K562 (cell line): ENCODE results near the gene FAM171A2. TPM values are rescaled to one million over a fixed set of nuclear protein-coding genes. Genes with fewer than 3 reads are reported as not detected.
A peak's percentile ranks its signal among the peaks of the same experiment; 100 is the strongest.

Experiments
- BMI1 ChIP-seq: fragments of 150-350 bp; IDR thresholded peaks from 2 replicates; pipeline ENCODE4 v1.6.1; 2014; ENCODE audit warnings: low read length
- CHD2 ChIP-seq: IDR thresholded peaks from 2 replicates; pipeline ENCODE4 v1.6.1; 2011; ENCODE audit warnings: low read depth, low read length
- L3MBTL2 ChIP-seq: fragments of 450-650 bp; IDR thresholded peaks from 2 replicates; pipeline ENCODE4 v1.6.1; 2016; ENCODE audit warnings: mild to moderate bottlenecking, moderate library complexity
- MCM7 ChIP-seq, 2 experiments: fragments of 450-650 bp; IDR thresholded peaks; 2 replicates each; pipeline ENCODE4 v1.6.1; 2016 to 2018
- MTA3 ChIP-seq: fragments of 450-650 bp; formaldehyde crosslinking; IDR thresholded peaks from 2 replicates; pipeline ENCODE4 v1.6.1; 2017; ENCODE audit warnings: mild to moderate bottlenecking, borderline replicate concordance
- OTX1 ChIP-seq: fragments of 450-650 bp; formaldehyde crosslinking; IDR thresholded peaks from 2 replicates; pipeline ENCODE4 v1.4.0; 2022; ENCODE audit warnings: mild to moderate bottlenecking
- POLR2AphosphoS2 ChIP-seq: IDR thresholded peaks from 2 replicates; pipeline ENCODE4 v1.6.1; 2012; ENCODE audit warnings: low read length, improper control_type of control experiment
- PTRF ChIP-seq: fragments of 450-650 bp; IDR thresholded peaks from 2 replicates; pipeline ENCODE4 v1.6.1; 2016; ENCODE audit warnings: mild to moderate bottlenecking, missing genetic modification characterization, missing compliant biosample characterization
- RFX5 ChIP-seq: IDR thresholded peaks from 2 replicates; pipeline ENCODE4 v1.6.1; 2011; ENCODE audit warnings: low read depth, mild to moderate bottlenecking, improper control_type of control experiment, low read length
- TEAD2 ChIP-seq: fragments of 450-650 bp; IDR thresholded peaks from 2 replicates; pipeline ENCODE4 v1.6.1; 2016; ENCODE audit warnings: missing genetic modification characterization, control low read depth, missing compliant biosample characterization
- ZNF354B ChIP-seq: fragments of 250-450 bp; sonication (Bioruptor Pico); IDR thresholded peaks from 2 replicates; pipeline ENCODE4 v1.4.0; 2020
- ZNF507 ChIP-seq: conservative IDR thresholded peaks from 2 replicates; pipeline ENCODE4 v1.6.1; 2017; ENCODE audit warnings: missing genetic modification characterization, missing compliant biosample characterization
- ZNF57 ChIP-seq: fragments of 450-650 bp; formaldehyde crosslinking; IDR thresholded peaks from 2 replicates; pipeline ENCODE4 v1.4.0; 2020; ENCODE audit warnings: mild to moderate bottlenecking, moderate library complexity
- polyA plus RNA-seq, 8 experiments: library from polyadenylated mRNA; depleted of rRNA in 4 of 8; stranded (reverse) in 5 of 8; unstranded in 3 of 8; fragments of >200 nt; fragmentation: Nextera tagmentation in 2 of 8; fragmentation: Illumina TruSeq in 1 of 8; extraction: Ambion mirVana in 2 of 8; extraction: Trizol in 1 of 8; gene quantifications; 2 replicates each; pipeline versions ENCODE4 v1.2.1 to v1.2.3, GENCODE V29; 2011 to 2014; ENCODE audit warnings: inconsistent platforms in 1 of 8, missing spikeins in 1 of 8
- total RNA-seq, 7 experiments: library from RNA; depleted of rRNA in 6 of 7; stranded (reverse); fragments of >200 nt in 6 of 7; fragmentation: Illumina TruSeq in 2 of 7; extraction: Trizol in 2 of 7; gene quantifications; 2 replicates each; pipeline versions ENCODE4 v1.2.1 to v1.2.3, GENCODE V29; 2011 to 2021; ENCODE audit warnings: low replicate concordance in 1 of 7
- TF ChIP-seq, protein P1 (sequence below), 2 experiments: fragments of 450-650 bp in 1 of 2; sonication (generic) in 1 of 2; formaldehyde crosslinking in 1 of 2; IDR thresholded peaks; 2 replicates each; pipeline versions ENCODE4 v1.7.1 to v1.9.0; 2016 to 2022; ENCODE audit warnings: inconsistent platforms in 1 of 2, mild to moderate bottlenecking in 1 of 2, missing genetic modification reagents in 1 of 2
- TF ChIP-seq, protein P2 (sequence below): fragments of 250-450 bp; sonication (Bioruptor Pico); IDR thresholded peaks from 2 replicates; pipeline ENCODE4 v1.4.0; 2020; ENCODE audit warnings: borderline replicate concordance
- TF ChIP-seq, protein P3 (sequence below): fragments of 450-650 bp; formaldehyde crosslinking; IDR thresholded peaks from 2 replicates; pipeline ENCODE4 v1.4.0; 2020; ENCODE audit warnings: mild to moderate bottlenecking
- TF ChIP-seq, protein P4 (sequence below): fragments of 450-650 bp; formaldehyde crosslinking; conservative IDR thresholded peaks from 2 replicates; pipeline ENCODE4 v1.4.0; 2022; ENCODE audit warnings: mild to moderate bottlenecking, missing genetic modification characterization

Gene FAM171A2
- total and polyA plus RNA-seq, 9 of the 15 experiments (the other 6 are each of a cell fraction or from before 2014, with no cell fraction given) = 0.10 to 10.2 (median 2.0) TPM; not detected in 1

DNA sequence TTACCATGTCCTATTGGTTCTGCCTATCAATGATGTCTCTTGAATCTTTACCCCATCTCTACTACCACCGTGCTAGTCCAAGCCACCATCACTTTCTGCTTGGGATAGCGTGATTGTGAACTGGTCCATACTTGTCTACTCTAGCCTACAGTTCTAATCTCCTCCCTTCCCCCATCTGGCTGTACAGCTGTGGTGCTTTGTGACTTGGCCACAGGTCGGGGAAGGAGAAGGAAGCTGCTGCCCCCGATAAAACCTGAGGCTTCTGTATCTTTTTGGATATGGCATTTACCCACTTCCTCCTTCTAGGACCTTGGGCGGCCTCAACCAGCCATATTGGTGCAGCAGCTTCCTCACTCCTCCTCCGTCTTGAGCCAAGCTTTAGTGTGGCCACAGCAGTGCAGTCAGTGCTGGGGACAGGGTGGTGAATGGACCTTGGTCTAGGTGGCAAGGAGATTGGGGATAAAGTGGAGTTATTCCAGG, 26.1 kb upstream of the FAM171A2 start (continued):
- TF ChIP-seq, protein P1, sequence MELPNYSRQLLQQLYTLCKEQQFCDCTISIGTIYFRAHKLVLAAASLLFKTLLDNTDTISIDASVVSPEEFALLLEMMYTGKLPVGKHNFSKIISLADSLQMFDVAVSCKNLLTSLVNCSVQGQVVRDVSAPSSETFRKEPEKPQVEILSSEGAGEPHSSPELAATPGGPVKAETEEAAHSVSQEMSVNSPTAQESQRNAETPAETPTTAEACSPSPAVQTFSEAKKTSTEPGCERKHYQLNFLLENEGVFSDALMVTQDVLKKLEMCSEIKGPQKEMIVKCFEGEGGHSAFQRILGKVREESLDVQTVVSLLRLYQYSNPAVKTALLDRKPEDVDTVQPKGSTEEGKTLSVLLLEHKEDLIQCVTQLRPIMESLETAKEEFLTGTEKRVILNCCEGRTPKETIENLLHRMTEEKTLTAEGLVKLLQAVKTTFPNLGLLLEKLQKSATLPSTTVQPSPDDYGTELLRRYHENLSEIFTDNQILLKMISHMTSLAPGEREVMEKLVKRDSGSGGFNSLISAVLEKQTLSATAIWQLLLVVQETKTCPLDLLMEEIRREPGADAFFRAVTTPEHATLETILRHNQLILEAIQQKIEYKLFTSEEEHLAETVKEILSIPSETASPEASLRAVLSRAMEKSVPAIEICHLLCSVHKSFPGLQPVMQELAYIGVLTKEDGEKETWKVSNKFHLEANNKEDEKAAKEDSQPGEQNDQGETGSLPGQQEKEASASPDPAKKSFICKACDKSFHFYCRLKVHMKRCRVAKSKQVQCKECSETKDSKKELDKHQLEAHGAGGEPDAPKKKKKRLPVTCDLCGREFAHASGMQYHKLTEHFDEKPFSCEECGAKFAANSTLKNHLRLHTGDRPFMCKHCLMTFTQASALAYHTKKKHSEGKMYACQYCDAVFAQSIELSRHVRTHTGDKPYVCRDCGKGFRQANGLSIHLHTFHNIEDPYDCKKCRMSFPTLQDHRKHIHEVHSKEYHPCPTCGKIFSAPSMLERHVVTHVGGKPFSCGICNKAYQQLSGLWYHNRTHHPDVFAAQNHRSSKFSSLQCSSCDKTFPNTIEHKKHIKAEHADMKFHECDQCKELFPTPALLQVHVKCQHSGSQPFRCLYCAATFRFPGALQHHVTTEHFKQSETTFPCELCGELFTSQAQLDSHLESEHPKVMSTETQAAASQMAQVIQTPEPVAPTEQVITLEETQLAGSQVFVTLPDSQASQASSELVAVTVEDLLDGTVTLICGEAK (IDR thresholded peaks at IDR 0.05) = 0 out of 2 replicates have a peak, but pooled peaks have one; percentile 20
- TF ChIP-seq, protein P1 (CRISPR knock-in tag; IDR thresholded peaks at IDR 0.05) = no peak
- TF ChIP-seq OTX1 (CRISPR knock-in tag) = no peak
- TF ChIP-seq POLR2AphosphoS2 = no peak
- peak; percentile 54 for TF ChIP-seq CHD2
- TF ChIP-seq BMI1 = no peak
- TF ChIP-seq L3MBTL2 = no peak; the same call in 1 of the 2 replicates
- no peak for TF ChIP-seq PTRF (tag)
- no peak for TF ChIP-seq ZNF354B (CRISPR knock-in tag)
- TF ChIP-seq MCM7 (IDR thresholded peaks at IDR 0.05) = no peak
- no peak for TF ChIP-seq RFX5
- TF ChIP-seq, protein P2, sequence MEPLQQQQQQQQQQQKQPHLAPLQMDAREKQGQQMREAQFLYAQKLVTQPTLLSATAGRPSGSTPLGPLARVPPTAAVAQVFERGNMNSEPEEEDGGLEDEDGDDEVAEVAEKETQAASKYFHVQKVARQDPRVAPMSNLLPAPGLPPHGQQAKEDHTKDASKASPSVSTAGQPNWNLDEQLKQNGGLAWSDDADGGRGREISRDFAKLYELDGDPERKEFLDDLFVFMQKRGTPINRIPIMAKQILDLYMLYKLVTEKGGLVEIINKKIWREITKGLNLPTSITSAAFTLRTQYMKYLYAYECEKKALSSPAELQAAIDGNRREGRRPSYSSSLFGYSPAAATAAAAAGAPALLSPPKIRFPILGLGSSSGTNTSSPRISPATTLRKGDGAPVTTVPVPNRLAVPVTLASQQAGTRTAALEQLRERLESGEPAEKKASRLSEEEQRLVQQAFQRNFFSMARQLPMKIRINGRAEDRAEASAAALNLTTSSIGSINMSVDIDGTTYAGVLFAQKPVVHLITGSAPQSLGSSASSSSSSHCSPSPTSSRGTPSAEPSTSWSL (CRISPR knock-in tag) = no peak
- TF ChIP-seq, protein P3, sequence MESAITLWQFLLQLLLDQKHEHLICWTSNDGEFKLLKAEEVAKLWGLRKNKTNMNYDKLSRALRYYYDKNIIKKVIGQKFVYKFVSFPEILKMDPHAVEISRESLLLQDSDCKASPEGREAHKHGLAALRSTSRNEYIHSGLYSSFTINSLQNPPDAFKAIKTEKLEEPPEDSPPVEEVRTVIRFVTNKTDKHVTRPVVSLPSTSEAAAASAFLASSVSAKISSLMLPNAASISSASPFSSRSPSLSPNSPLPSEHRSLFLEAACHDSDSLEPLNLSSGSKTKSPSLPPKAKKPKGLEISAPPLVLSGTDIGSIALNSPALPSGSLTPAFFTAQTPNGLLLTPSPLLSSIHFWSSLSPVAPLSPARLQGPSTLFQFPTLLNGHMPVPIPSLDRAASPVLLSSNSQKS (CRISPR knock-in tag) = no peak
- no peak for TF ChIP-seq TEAD2 (tag)
- TF ChIP-seq MTA3 = peak; percentile 78
- TF ChIP-seq, protein P4, sequence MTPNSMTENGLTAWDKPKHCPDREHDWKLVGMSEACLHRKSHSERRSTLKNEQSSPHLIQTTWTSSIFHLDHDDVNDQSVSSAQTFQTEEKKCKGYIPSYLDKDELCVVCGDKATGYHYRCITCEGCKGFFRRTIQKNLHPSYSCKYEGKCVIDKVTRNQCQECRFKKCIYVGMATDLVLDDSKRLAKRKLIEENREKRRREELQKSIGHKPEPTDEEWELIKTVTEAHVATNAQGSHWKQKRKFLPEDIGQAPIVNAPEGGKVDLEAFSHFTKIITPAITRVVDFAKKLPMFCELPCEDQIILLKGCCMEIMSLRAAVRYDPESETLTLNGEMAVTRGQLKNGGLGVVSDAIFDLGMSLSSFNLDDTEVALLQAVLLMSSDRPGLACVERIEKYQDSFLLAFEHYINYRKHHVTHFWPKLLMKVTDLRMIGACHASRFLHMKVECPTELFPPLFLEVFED (CRISPR knock-in tag) = no peak
- no peak for TF ChIP-seq ZNF57 (CRISPR knock-in tag)
- TF ChIP-seq ZNF507 (tag) = no peak
